ENCODE data around the gene PRR33. TPM values are rescaled to one million over a fixed set of nuclear protein-coding genes. Genes with fewer than 3 reads are reported as not detected.

PRR33 gene
- total and polyA plus RNA-seq, 4 donors, result not detected

DNA sequence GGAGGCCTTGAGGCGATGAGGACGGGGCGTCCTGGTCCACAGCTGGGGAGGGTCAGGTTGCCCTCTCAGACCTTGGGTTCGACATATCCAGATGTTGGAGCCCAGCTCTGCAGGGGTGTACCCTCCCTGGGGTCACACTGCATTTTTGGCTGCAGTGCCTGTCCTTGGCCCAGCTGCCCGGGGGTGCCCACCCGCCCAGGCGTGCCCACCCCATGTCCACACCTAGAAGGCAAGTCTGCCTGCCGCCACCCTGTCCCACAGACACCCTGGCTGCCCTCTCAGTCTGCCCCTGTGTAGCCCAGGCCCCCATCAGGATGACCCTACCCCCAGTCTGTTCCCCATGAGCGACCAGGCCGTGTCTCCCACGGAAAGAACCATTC, 35.8 kb downstream of the PRR33 start (continued):
- TF ChIP-seq, protein P1, sequence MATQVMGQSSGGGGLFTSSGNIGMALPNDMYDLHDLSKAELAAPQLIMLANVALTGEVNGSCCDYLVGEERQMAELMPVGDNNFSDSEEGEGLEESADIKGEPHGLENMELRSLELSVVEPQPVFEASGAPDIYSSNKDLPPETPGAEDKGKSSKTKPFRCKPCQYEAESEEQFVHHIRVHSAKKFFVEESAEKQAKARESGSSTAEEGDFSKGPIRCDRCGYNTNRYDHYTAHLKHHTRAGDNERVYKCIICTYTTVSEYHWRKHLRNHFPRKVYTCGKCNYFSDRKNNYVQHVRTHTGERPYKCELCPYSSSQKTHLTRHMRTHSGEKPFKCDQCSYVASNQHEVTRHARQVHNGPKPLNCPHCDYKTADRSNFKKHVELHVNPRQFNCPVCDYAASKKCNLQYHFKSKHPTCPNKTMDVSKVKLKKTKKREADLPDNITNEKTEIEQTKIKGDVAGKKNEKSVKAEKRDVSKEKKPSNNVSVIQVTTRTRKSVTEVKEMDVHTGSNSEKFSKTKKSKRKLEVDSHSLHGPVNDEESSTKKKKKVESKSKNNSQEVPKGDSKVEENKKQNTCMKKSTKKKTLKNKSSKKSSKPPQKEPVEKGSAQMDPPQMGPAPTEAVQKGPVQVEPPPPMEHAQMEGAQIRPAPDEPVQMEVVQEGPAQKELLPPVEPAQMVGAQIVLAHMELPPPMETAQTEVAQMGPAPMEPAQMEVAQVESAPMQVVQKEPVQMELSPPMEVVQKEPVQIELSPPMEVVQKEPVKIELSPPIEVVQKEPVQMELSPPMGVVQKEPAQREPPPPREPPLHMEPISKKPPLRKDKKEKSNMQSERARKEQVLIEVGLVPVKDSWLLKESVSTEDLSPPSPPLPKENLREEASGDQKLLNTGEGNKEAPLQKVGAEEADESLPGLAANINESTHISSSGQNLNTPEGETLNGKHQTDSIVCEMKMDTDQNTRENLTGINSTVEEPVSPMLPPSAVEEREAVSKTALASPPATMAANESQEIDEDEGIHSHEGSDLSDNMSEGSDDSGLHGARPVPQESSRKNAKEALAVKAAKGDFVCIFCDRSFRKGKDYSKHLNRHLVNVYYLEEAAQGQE (IDR thresholded peaks at IDR 0.05), result no peak
- TF ChIP-seq EGR1 (IDR thresholded peaks at IDR 0.05; ENCODE audit: low read depth in 2 of 2), result no peak

DNA sequence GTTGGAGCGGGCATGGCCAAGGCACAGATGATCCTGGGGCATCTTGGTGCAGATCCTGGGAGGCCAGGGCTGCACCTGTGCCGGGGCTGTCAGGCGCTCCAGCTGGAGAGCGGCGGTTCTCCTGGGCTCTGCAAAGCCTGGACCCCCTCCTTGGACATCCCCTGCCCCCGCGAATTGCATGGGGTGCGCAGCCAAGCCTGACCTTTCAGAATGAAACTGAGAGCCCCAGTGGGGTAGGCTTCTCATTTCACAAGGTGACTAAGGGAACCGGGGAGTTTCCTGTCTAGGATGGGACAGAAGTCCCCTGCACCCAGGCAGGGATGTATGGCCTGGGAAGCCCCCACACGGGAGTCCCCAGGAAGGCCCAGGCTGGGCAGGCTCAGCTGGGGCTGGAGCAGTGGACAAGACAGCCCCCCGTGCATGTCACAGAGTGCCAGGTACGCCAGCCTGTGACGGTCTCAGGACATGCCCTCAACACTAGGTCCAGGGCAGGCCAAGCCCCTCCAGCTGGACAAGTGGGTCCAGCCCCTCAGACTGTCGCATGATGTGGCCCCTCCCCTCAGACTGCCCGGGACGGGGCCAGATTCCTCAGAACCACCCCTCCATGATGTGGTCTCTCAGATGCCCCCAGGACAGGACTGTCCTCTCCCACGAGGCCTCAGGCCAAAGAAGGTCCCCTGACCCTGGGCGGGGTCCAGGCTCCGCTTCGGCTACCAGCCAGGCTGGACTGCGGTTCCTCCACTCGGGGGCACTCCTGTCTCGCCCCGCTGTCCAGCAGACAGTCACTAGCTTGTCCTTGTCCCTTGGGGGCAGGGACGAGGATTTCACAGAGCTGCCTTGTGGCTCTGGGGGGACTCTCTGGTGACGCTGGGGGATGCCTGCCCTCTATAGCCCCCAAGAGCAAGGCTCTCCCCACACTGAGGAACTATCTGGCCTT, 36.5 kb downstream of the PRR33 start:
- H3K4me1 ChIP-seq (ENCODE audit: control insufficient read depth in 4 of 4, insufficient read depth in 4 of 4, low read length in 3 of 4), result peaks cover 0 to 4% (median 0%) of the 10 kb centered on the region in 4 donors
- no peaks in the 10 kb centered on the region for H3K9me3 ChIP-seq (ENCODE audit: control insufficient read depth in 4 of 4, low read length in 3 of 4)
- no peak for DNase-seq (ENCODE audit: low spot score)
- no peak overlapping the region for H3K4me3 ChIP-seq (ENCODE audit: low read depth in 1 of 3, low read length in 3 of 3)
- TF ChIP-seq FOXA1 (IDR thresholded peaks at IDR 0.05) (no peak), NR2F2 (IDR thresholded peaks at IDR 0.05) (no peak), HNF4G (IDR thresholded peaks at IDR 0.05) (no peak), RAD21 (IDR thresholded peaks at IDR 0.05) (no peak), FOXA2 (IDR thresholded peaks at IDR 0.05) (no peak), YY1 (IDR thresholded peaks at IDR 0.05) (no peak), RXRA (IDR thresholded peaks at IDR 0.05) (no peak), EGR1 (IDR thresholded peaks at IDR 0.05; ENCODE audit: low read depth in 2 of 2) (no peak)
- TF ChIP-seq, protein P1 (IDR thresholded peaks at IDR 0.05), result no peak
- TF ChIP-seq, protein P2, sequence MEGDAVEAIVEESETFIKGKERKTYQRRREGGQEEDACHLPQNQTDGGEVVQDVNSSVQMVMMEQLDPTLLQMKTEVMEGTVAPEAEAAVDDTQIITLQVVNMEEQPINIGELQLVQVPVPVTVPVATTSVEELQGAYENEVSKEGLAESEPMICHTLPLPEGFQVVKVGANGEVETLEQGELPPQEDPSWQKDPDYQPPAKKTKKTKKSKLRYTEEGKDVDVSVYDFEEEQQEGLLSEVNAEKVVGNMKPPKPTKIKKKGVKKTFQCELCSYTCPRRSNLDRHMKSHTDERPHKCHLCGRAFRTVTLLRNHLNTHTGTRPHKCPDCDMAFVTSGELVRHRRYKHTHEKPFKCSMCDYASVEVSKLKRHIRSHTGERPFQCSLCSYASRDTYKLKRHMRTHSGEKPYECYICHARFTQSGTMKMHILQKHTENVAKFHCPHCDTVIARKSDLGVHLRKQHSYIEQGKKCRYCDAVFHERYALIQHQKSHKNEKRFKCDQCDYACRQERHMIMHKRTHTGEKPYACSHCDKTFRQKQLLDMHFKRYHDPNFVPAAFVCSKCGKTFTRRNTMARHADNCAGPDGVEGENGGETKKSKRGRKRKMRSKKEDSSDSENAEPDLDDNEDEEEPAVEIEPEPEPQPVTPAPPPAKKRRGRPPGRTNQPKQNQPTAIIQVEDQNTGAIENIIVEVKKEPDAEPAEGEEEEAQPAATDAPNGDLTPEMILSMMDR (IDR thresholded peaks at IDR 0.05; ENCODE audit: low read depth, low read length, missing input control), result no peak
- H3K27ac ChIP-seq (ENCODE audit: low read depth in 1 of 2, low read length in 2 of 2), result no peak overlapping the region
- no peaks in the 10 kb centered on the region for H3K27me3 ChIP-seq (ENCODE audit: control insufficient read depth in 4 of 4, insufficient read depth in 4 of 4, low read length in 3 of 4)
- no peaks in the 10 kb centered on the region for H3K36me3 ChIP-seq (ENCODE audit: control insufficient read depth in 4 of 4, insufficient read depth in 3 of 4, low read depth in 1 of 4, low read length in 3 of 4)
- WGBS, result 80% methylated on average over 26 of the region's 26 CpGs
- no peak overlapping the region for H3K9ac ChIP-seq (ENCODE audit: low read depth in 1 of 2, low read length in 2 of 2)
